ENCODE data around the gene CDH13.

The CDH13 gene

DNA sequence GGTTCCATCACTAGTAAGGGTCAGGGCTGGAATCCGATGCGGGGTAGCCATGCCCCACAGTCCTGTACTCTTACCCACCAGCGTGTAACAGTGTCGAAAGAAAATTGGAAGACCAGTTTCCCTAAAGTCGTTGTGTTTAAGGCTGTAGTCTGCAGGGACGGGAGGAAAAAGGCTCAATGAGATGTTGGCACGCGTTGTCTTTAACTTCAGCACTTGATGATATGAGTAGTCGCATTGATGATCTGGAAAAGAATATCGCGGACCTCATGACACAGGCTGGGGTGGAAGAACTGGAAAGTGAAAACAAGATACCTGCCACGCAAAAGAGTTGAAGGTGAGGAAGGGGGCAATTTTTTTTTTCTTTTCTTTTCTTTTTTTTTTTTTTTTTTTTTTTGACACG is 1182.3 kb downstream of the CDH13 start:
- DNase-seq (ENCODE audit: low read depth): no peak
- TF ChIP-seq, protein P1, sequence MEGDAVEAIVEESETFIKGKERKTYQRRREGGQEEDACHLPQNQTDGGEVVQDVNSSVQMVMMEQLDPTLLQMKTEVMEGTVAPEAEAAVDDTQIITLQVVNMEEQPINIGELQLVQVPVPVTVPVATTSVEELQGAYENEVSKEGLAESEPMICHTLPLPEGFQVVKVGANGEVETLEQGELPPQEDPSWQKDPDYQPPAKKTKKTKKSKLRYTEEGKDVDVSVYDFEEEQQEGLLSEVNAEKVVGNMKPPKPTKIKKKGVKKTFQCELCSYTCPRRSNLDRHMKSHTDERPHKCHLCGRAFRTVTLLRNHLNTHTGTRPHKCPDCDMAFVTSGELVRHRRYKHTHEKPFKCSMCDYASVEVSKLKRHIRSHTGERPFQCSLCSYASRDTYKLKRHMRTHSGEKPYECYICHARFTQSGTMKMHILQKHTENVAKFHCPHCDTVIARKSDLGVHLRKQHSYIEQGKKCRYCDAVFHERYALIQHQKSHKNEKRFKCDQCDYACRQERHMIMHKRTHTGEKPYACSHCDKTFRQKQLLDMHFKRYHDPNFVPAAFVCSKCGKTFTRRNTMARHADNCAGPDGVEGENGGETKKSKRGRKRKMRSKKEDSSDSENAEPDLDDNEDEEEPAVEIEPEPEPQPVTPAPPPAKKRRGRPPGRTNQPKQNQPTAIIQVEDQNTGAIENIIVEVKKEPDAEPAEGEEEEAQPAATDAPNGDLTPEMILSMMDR (IDR thresholded peaks at IDR 0.05; ENCODE audit: control insufficient read depth, extremely low read depth, insufficient read depth): no peak
- peak overlapping the region; percentile 90 for H3K4me3 ChIP-seq (ENCODE audit: low read depth, low read length)

GRCh38 chr16:83810901-83811300 is 1184.1 kb downstream of the CDH13 start:
- no peak overlapping the region for H3K4me3 ChIP-seq (ENCODE audit: low read depth, low read length)
- TF ChIP-seq, protein P1 (IDR thresholded peaks at IDR 0.05; ENCODE audit: control insufficient read depth, extremely low read depth, insufficient read depth): no peak
- no peak for DNase-seq (ENCODE audit: low read depth)

- no peak for DNase-seq (ENCODE audit: low read depth)
- no peak overlapping the region for H3K4me3 ChIP-seq (ENCODE audit: low read depth, low read length)
- TF ChIP-seq, protein P1 (IDR thresholded peaks at IDR 0.05; ENCODE audit: control insufficient read depth, extremely low read depth, insufficient read depth): no peak
Observed at GRCh38 chr16:83813823-83814658, 1187.3 kb downstream of the CDH13 start.

DNA sequence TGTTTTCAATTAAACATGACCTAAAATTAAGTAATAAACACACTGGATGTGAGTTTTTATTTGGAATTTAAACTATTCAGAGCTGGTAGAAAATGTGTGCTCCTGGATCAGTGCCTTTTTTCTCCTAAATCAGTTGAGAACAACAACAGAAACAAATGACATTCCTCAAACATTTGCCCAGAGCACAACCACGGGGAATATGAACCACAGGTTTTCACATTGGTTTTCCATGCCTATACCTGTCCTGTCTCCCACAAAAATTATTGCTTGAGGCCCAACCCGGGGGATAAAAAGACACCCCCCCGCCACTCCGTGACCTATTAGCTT is 1187.9 kb downstream of the CDH13 start:
- no peak for DNase-seq (ENCODE audit: low read depth)
- no peak overlapping the region for H3K4me3 ChIP-seq (ENCODE audit: low read depth, low read length)
- TF ChIP-seq, protein P1 (IDR thresholded peaks at IDR 0.05; ENCODE audit: control insufficient read depth, extremely low read depth, insufficient read depth): no peak

GRCh38 chr16:83817022-83817421 is 1190.3 kb downstream of the CDH13 start:
- H3K4me3 ChIP-seq (ENCODE audit: low read depth, low read length): no peak overlapping the region
- DNase-seq (ENCODE audit: low read depth): no peak
- TF ChIP-seq, protein P1 (IDR thresholded peaks at IDR 0.05; ENCODE audit: control insufficient read depth, extremely low read depth, insufficient read depth): no peak

GRCh38 chr16:83818276-83818675 is 1191.5 kb downstream of the CDH13 start:
- no peak overlapping the region for H3K4me3 ChIP-seq (ENCODE audit: low read depth, low read length)
- TF ChIP-seq, protein P1 (IDR thresholded peaks at IDR 0.05; ENCODE audit: control insufficient read depth, extremely low read depth, insufficient read depth): no peak
- no peak for DNase-seq (ENCODE audit: low read depth)

- DNase-seq (ENCODE audit: low read depth): no peak
- TF ChIP-seq, protein P1 (IDR thresholded peaks at IDR 0.05; ENCODE audit: control insufficient read depth, extremely low read depth, insufficient read depth): no peak
- no peak overlapping the region for H3K4me3 ChIP-seq (ENCODE audit: low read depth, low read length)
Observed at GRCh38 chr16:83819361-83819760, 1192.6 kb downstream of the CDH13 start.

All from LNCaP clone FGC (cell line).